DMS79 (cell line): ENCODE measurements around the gene TNFSF4.
"Not testable (repeated sequence)": the region's sequence is repeated elsewhere in the genome, so short reads cannot be mapped to it uniquely, and the experiment has no call there.

Experiments
- DNase-seq: peaks from one replicate; lab custom pipeline; 2025; lab: John Stamatoyannopoulos, UW

TNFSF4 gene

GRCh38 chr1:173206816-173207568 lies at the start of gene TNFSF4:
Gene TNFSF4 (minus strand): TSS chr1:173207331. CDS start chr1:173207176, 155 bp downstream.
- no peak for DNase-seq

DNA sequence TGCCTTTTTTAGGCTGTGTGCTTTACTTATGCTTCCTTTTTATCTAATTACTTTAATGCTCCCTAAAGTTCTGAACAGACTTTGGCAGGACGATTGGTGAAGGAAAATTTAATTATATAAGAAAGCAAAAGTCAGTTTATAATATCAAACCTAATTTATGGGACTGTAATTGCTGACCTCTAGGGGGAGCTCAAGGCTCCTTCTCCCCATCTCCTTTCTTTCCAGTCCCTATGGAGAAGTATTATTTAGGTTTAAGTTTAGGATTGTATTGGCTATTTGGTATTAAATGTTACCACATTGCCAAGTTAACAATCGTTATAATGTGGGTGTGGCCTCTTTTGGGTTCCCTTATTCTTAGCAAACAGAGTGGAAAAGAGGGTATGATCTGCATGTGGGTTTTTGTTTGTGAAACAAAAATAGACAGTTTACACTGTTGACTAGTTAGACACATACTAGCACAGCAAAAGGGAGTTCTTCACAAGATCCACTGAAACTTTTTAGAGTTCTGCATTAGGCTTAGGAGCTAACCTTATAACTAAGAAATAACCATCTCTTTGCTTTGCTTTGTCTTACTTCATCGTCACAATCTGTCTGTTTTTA lies 48.2 kb upstream of the TNFSF4 start:
- DNase-seq: no peak

GRCh38 chr1:173253046-173253445 lies 45.9 kb upstream of the TNFSF4 start:
- DNase-seq: no peak

DNA sequence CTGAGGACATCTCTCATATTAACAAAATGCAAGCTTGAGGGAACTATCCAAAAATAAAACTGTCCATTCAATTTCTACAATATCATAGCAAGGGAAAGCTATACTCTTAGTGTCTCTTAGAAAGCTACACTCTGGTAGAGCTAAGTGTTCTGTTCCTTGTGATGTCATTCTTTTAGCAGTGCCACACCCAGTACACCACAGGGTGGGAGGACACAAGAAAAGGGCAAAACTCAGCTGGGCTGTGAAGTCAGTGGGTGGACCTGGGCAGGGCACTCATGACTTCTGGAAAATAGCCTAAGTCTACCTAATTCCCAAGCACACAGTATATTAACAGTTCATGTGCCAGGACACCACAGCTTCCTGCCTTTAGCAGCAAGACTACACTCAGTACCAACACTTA lies 42.2 kb upstream of the TNFSF4 start:
- DNase-seq: no peak

GRCh38 chr1:173248247-173248940 lies 41.3 kb upstream of the TNFSF4 start:
- DNase-seq: no peak

DNA sequence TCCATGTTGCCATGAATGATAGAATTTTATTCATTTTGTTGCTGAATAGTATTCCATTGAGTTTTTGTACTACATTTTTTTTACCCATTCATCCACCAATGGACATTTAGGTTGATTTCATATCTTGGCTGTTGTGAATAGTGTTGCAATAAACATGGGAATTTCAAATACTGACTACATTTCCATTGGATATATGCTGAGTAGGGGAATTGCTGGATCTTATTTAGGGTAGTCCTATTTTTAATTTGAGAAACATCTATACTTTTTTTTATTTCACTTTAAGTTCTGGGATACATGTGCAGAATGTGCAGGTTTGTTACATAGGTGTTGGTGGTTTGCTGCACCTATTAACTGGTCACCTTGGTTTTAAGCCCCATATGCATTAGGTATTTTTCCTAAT lies 38.8 kb upstream of the TNFSF4 start:
- DNase-seq: no peak

GRCh38 chr1:173243300-173243699 lies 36.2 kb upstream of the TNFSF4 start:
- DNase-seq: no peak

GRCh38 chr1:173241528-173242347 lies 34.6 kb upstream of the TNFSF4 start:
- no peak for DNase-seq

GRCh38 chr1:173240609-173241008 lies 33.5 kb upstream of the TNFSF4 start:
- DNase-seq: no peak

DNA sequence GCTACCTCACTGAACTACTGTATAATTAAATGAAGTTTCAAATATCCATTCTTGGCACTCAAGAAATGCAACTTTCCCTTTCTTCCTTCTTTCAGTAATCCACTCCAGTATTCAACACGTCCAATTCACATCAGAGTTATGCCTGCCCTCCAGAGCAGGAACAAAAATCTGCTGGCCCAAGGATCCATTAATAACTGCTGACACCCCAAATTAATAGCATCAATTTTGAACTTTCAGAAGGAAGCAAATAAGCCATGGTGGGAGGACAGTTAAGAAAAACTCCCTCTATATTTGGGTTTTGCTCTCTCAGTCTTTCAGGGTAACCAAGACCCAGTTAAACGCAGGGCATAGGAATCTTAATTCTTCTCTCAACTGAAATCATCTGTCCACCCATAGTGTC lies 31.9 kb upstream of the TNFSF4 start:
- no peak for DNase-seq

- DNase-seq: no peak
Observed at GRCh38 chr1:173234899-173235298, 27.8 kb upstream of the TNFSF4 start.

DNA sequence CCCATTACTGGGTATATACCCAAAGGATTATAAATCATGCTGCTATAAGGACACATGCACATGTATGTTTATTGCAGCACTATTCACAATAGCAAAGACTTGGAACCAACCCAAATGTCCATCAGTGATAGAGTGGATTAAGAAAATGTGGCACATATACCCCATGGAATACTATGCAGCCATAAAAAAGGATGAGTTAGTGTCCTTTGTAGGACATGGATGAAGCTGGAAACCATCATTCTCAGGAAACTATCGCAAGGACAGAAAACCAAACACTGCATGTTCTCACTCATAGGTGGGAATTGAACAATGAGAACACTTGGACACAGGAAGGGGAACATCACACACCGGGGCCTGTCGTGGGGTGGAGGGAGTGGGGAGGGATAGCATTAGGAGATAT lies 27.3 kb upstream of the TNFSF4 start:
- not testable (repeated sequence) for DNase-seq

DNA sequence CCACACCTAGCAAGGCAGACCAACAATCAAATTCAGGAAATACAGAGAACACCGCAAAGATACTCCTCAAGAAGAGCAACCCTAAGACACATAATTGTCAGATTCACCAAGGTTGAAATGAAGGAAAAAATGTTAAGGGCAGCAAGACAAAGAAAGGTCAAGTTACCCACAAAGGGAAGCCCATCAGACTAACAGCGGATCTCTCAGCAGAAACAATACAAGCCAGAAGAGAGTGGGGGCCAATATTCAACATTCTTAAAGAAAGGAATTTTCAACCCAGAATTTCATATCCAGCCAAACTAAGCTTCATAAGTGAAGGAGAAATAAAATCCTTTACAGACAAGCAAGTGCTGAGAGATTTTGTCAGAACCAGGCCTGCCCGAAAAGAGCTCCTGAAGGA lies 21.9 kb upstream of the TNFSF4 start:
- not testable (repeated sequence) for DNase-seq

GRCh38 chr1:173224949-173225348 lies 17.8 kb upstream of the TNFSF4 start:
- no peak for DNase-seq

- no peak for DNase-seq
Observed at GRCh38 chr1:173224280-173224892, 17.3 kb upstream of the TNFSF4 start.

DNA sequence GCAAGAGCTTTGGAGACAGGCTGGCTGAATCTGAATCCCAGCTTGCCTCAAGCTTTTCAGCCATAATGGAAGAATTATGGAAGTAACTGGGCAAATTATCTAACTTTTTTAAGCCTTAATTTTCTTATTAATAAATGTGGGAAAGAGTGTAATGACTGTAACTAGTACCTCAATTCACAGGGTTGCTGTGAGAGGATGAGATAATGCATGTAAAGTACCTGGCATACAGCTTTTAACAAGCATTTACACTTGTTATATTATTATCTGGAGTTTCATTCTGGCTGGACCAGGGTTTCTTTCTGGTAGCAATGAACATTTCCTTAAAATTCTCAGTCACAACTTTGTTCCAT lies 15.9 kb upstream of the TNFSF4 start:
- DNase-seq: no peak

GRCh38 chr1:173222149-173223030 lies 15.3 kb upstream of the TNFSF4 start:
- no peak for DNase-seq

- no peak for DNase-seq
Observed at GRCh38 chr1:173220157-173220556, 13.0 kb upstream of the TNFSF4 start.

DNA sequence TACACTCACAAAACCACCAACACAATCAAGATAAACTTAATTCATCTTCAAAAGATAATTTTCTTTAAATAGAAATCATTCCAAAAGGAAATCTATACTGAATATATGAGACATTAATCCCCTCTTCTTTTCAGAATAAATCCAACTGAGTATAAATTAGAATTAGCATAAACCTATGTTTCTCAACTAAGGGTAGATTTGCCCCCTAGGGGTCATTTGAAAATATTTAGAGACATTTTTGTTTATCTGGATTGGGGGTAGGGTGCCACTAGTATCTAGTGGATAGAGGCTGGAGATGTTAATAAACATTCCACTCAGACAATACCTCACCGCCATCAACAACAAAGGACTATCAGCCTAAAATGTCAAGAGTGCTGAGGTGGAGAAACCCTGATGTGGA lies 6.5 kb upstream of the TNFSF4 start:
- DNase-seq: no peak

DNA sequence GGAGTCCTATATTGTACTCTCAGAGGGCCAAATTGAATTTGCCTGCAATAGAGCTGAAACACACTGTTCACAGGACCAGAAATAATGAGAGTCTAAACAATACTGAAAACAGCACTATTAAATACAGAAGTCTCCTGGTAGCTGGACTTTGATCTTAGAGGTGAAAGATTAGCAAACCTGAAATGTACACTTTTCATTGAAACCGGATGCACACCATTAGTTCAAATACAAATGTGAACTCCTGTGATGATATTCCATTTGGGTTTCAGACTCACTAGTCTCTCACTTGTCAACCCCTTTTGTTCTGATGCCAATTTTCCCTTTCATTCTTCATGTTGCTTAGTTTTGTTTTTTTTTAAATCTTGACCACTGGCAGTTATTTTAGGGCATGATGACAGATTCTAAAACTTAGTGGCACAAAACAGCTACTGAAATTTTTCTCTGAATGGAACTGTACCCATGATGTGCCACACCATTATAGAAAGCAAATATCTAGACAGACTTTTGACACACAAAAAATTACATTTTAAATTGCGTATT lies 5.9 kb upstream of the TNFSF4 start:
- no peak for DNase-seq
